ENCODE results near the gene BAZ2B. TPM values are rescaled to one million over a fixed set of nuclear protein-coding genes. Genes with fewer than 3 reads are reported as not detected.

BAZ2B gene
- total and polyA plus RNA-seq, 9 of the 15 experiments (the other 6 are each of a cell fraction or from before 2014, with no cell fraction given), result 7.5 to 38.6 (median 19.8) TPM

- TF ChIP-seq ZNF740 (CRISPR knock-in tag; IDR thresholded peaks at IDR 0.05) (no peak), ZNF740 (tag; IDR thresholded peaks at IDR 0.05) (no peak), HNRNPL (IDR thresholded peaks at IDR 0.05; ENCODE audit: low read depth, low read length) (no peak), SP2 (IDR thresholded peaks at IDR 0.05; ENCODE audit: extremely low read depth, low read depth, low read length, poor library complexity, severe bottlenecking) (no peak), BCLAF1 (IDR thresholded peaks at IDR 0.05; ENCODE audit: borderline replicate concordance in 1 of 2, control insufficient read depth in 1 of 2, low read depth in 2 of 2, low read length in 1 of 2) (no peak), ZNF561 (CRISPR knock-in tag; conservative IDR thresholded peaks at IDR 0.05) (no peak), IRF1 (CRISPR knock-in tag; IDR thresholded peaks at IDR 0.05; ENCODE audit: borderline replicate concordance) (no peak), E2F3 (CRISPR knock-in tag; IDR thresholded peaks at IDR 0.05) (no peak), MEIS2 (IDR thresholded peaks at IDR 0.05; ENCODE audit: partially characterized antibody) (no peak)
These were observed 289.6 kb downstream of the BAZ2B start (continued) for GRCh38 chr2:159326569-159327255.

All from K562 (cell line).